ENCODE results near the gene CPNE5. TPM values are rescaled to one million over a fixed set of nuclear protein-coding genes. Genes with fewer than 3 reads are reported as not detected.

The CPNE5 gene
- total and polyA plus RNA-seq, 2 of the 4 experiments (the other 2 are of a cell fraction) = 0.07 TPM; not detected in 1

DNA sequence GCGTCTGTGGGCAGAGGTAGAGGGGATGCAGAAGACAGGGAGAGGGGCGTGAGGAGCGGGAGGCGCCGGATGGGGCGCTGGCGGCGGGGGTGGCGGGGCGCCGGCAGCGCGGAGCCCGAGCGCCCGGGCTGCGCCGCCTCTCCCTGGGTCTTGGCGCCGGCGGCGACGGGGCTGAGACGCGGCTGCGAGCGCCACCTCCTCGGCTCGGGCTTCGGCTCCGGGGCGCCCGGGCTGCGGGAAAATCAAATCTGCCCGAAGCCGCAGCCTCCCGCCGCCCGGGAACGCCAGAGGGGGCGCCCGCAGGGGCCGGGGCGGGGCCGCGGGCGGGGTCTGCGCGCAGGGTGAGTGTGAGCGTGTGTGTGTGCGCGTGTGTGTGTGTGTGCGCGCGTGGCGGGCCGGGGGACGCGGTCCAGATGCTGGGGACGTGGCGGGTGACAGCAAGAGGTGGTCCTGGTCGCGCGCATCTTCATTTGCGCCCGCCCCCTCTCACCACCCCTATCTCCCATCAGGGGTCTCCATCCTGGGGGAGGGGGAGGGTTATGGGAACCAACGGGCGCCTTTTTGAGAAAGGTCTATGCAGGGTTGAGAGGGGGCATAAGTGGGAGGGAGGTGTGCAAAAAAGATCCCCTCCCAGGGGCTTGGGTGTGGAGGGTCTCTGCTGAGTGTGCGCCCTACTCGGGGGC lies 646 bp upstream of the CPNE5 start:
- Histone ChIP-seq H2BK20ac (ENCODE audit: low read depth, low read length) (no peak overlapping the region), H2AFZ (replicated peaks; ENCODE audit: low read length, poor library complexity) (peak overlapping the region; percentile 84), H3K14ac (replicated peaks; ENCODE audit: low read depth, low read length) (no peak overlapping the region), H3K27me3 (ENCODE audit: control insufficient read depth, insufficient read depth, low read length) (peaks cover 55% of the 10 kb centered on the region), H3K9me1 (ENCODE audit: insufficient read depth, low read length) (no peaks in the 10 kb centered on the region; the same call in 1 of the 2 replicates), H2BK120ac (ENCODE audit: low read depth, low read length) (no peak overlapping the region), H2AK5ac (ENCODE audit: low read depth, low read length) (no peak overlapping the region), H3K4me2 (ENCODE audit: low read depth, low read length) (peak overlapping the region; percentile 88), H2BK15ac (ENCODE audit: low read depth, low read length) (no peak overlapping the region), H3K9ac (ENCODE audit: low read depth, low read length) (0 out of 2 replicates have a peak overlapping the region, but pooled peaks have one; percentile 14), H4K91ac (ENCODE audit: insufficient read depth, low read depth, low read length) (no peak overlapping the region), H3K27ac (ENCODE audit: insufficient read depth, low read length) (no peak overlapping the region), H3K18ac (ENCODE audit: low read depth, low read length) (no peak overlapping the region), H3K9me3 (ENCODE audit: control insufficient read depth, insufficient read depth, low read length) (no peaks in the 10 kb centered on the region), H2BK5ac (ENCODE audit: low read depth, low read length, poor library complexity, severe bottlenecking) (no peak overlapping the region), H4K20me1 (ENCODE audit: insufficient read depth, low read length) (no peaks in the 10 kb centered on the region), H3K56ac (ENCODE audit: extremely low read depth, insufficient read depth, low read length) (no peak overlapping the region), H3K4me1 (ENCODE audit: control insufficient read depth, insufficient read depth, low read length) (peaks cover 8% of the 10 kb centered on the region; the same call in 1 of the 2 replicates), H3K4me3 (ENCODE audit: insufficient read depth, low read depth, low read length) (peak overlapping the region; percentile 42), H4K8ac (ENCODE audit: low read depth in 2 of 2, low read length in 2 of 2) (no peak overlapping the region), H3K36me3 (ENCODE audit: control insufficient read depth, insufficient read depth, low read length) (no peaks in the 10 kb centered on the region), H3K4ac (ENCODE audit: low read depth, low read length) (no peak overlapping the region), H4K5ac (ENCODE audit: low read depth, low read length) (no peak overlapping the region), H3K79me1 (ENCODE audit: low read depth in 1 of 2, low read length in 2 of 2) (no peaks in the 10 kb centered on the region), H3K23ac (ENCODE audit: low read depth, low read length) (no peak overlapping the region), H2AK9ac (replicated peaks; ENCODE audit: low read depth, low read length, poor library complexity) (no peak overlapping the region)
- TF ChIP-seq MAZ (IDR thresholded peaks at IDR 0.05; ENCODE audit: borderline replicate concordance, low read depth, low read length) = peak; percentile 47; the same call in 1 of the 2 replicates
- TF ChIP-seq, protein P1, sequence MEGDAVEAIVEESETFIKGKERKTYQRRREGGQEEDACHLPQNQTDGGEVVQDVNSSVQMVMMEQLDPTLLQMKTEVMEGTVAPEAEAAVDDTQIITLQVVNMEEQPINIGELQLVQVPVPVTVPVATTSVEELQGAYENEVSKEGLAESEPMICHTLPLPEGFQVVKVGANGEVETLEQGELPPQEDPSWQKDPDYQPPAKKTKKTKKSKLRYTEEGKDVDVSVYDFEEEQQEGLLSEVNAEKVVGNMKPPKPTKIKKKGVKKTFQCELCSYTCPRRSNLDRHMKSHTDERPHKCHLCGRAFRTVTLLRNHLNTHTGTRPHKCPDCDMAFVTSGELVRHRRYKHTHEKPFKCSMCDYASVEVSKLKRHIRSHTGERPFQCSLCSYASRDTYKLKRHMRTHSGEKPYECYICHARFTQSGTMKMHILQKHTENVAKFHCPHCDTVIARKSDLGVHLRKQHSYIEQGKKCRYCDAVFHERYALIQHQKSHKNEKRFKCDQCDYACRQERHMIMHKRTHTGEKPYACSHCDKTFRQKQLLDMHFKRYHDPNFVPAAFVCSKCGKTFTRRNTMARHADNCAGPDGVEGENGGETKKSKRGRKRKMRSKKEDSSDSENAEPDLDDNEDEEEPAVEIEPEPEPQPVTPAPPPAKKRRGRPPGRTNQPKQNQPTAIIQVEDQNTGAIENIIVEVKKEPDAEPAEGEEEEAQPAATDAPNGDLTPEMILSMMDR (conservative IDR thresholded peaks at IDR 0.05; ENCODE audit: low read depth, low read length) = peak; percentile 34; the same call in 1 of the 2 replicates
- no peak for TF ChIP-seq CHD1 (IDR thresholded peaks at IDR 0.05; ENCODE audit: low read depth, low read length)
- 2% methylated on average over 15 of the region's 70 CpGs; no CpG with 5 or more reads in 1 of the 2 experiments for WGBS, 2 experiments (ENCODE audit: extremely low coverage in 2 of 2, insufficient read length in 1 of 2)
- ChIA-PET CTCF (interaction anchor here (1.1 kb wide), 1 partner anchor 13 kb away, joined by 5 read pairs; no protein-coding TSS in a partner anchor), POLR2A (ENCODE audit: unreplicated experiment) (no interaction called here)
- intact Hi-C loops (cut with micrococcal nuclease) (loop anchor here (5.0 kb wide), 1 partner anchor 48 kb away; no protein-coding TSS in a partner anchor), in situ Hi-C loops (cut with MboI; ENCODE audit: low sequenced_read_pairs) (no loop called here), dilution Hi-C loops (cut with HindIII; ENCODE audit: low sequenced_read_pairs, unreplicated experiment) (no loop called here)
- ATAC-seq (ENCODE audit: low read depth) (peak; percentile 78), DNase-seq (no peak)
- no TSS peak for BruUV-seq (replicated peaks)
